ENCODE results near the gene RUBCNL. TPM values are rescaled to one million over a fixed set of nuclear protein-coding genes. Genes with fewer than 3 reads are reported as not detected.

Gene RUBCNL
- total RNA-seq, 1 donor from 2014 or later = 2.1 TPM

GRCh38 chr13:46311217-46311616, 75.8 kb downstream of the RUBCNL start:
- peaks cover 8% of the 10 kb centered on the region for H3K9me3 Mint-ChIP-seq (ENCODE audit: low read depth)
- DNase-seq (ENCODE audit: low spot score, unreplicated experiment) = no peak
- no peaks in the 10 kb centered on the region for H3K27me3 Mint-ChIP-seq
- peaks cover 2% of the 10 kb centered on the region for H3K4me1 Mint-ChIP-seq (ENCODE audit: low read depth)
- no peak overlapping the region for H3K4me3 Mint-ChIP-seq (ENCODE audit: low read depth)
- no peaks in the 10 kb centered on the region for H3K36me3 Mint-ChIP-seq (ENCODE audit: insufficient read depth)
- no peak overlapping the region for H3K27ac Mint-ChIP-seq
- TF ChIP-seq CTCF (IDR thresholded peaks at IDR 0.05; ENCODE audit: unreplicated experiment) = no peak

- peaks cover 8% of the 10 kb centered on the region for H3K9me3 Mint-ChIP-seq (ENCODE audit: low read depth)
- H3K4me1 Mint-ChIP-seq (ENCODE audit: low read depth) = peaks cover 2% of the 10 kb centered on the region
- H3K36me3 Mint-ChIP-seq (ENCODE audit: insufficient read depth) = no peaks in the 10 kb centered on the region
- no peak overlapping the region for H3K4me3 Mint-ChIP-seq (ENCODE audit: low read depth)
- TF ChIP-seq CTCF (IDR thresholded peaks at IDR 0.05; ENCODE audit: unreplicated experiment) = no peak
- no peaks in the 10 kb centered on the region for H3K27me3 Mint-ChIP-seq
- no peak overlapping the region for H3K27ac Mint-ChIP-seq
- DNase-seq (ENCODE audit: low spot score, unreplicated experiment) = no peak
Observed at GRCh38 chr13:46310066-46310465, 77.0 kb downstream of the RUBCNL start.

GRCh38 chr13:46307554-46307953, 79.5 kb downstream of the RUBCNL start:
- Mint-ChIP-seq H3K9me3 (ENCODE audit: low read depth) (peaks cover 12% of the 10 kb centered on the region), H3K4me1 (ENCODE audit: low read depth) (peaks cover 2% of the 10 kb centered on the region), H3K27me3 (no peaks in the 10 kb centered on the region), H3K4me3 (ENCODE audit: low read depth) (no peak overlapping the region), H3K36me3 (ENCODE audit: insufficient read depth) (no peaks in the 10 kb centered on the region), H3K27ac (no peak overlapping the region)
- DNase-seq (ENCODE audit: low spot score, unreplicated experiment) = no peak
- no peak for TF ChIP-seq CTCF (IDR thresholded peaks at IDR 0.05; ENCODE audit: unreplicated experiment)

GRCh38 chr13:46304546-46304945, 82.5 kb downstream of the RUBCNL start:
- no peaks in the 10 kb centered on the region for H3K27me3 Mint-ChIP-seq

GRCh38 chr13:46303742-46304385, 83.2 kb downstream of the RUBCNL start:
- Mint-ChIP-seq H3K27ac (no peak overlapping the region), H3K27me3 (no peaks in the 10 kb centered on the region), H3K4me3 (ENCODE audit: low read depth) (no peak overlapping the region), H3K4me1 (ENCODE audit: low read depth) (peaks cover 2% of the 10 kb centered on the region), H3K9me3 (ENCODE audit: low read depth) (peaks cover 18% of the 10 kb centered on the region), H3K36me3 (ENCODE audit: insufficient read depth) (no peaks in the 10 kb centered on the region)
- no peak for TF ChIP-seq CTCF (IDR thresholded peaks at IDR 0.05; ENCODE audit: unreplicated experiment)
- no peak for DNase-seq (ENCODE audit: low spot score, unreplicated experiment)

More at GRCh38 chr13:46304546-46304945, 82.5 kb downstream of the RUBCNL start:
- no peak overlapping the region for H3K27ac Mint-ChIP-seq
- no peaks in the 10 kb centered on the region for H3K36me3 Mint-ChIP-seq (ENCODE audit: insufficient read depth)
- no peak for TF ChIP-seq CTCF (IDR thresholded peaks at IDR 0.05; ENCODE audit: unreplicated experiment)
- H3K4me3 Mint-ChIP-seq (ENCODE audit: low read depth) = no peak overlapping the region
- no peak for DNase-seq (ENCODE audit: low spot score, unreplicated experiment)
- peaks cover 17% of the 10 kb centered on the region for H3K9me3 Mint-ChIP-seq (ENCODE audit: low read depth)
- H3K4me1 Mint-ChIP-seq (ENCODE audit: low read depth) = peaks cover 2% of the 10 kb centered on the region

Data from progenitor cell of endocrine pancreas (in vitro differentiated cells).